ENCODE data around the gene ADH1A. TPM values are rescaled to one million over a fixed set of nuclear protein-coding genes. Genes with fewer than 3 reads are reported as not detected.

ADH1A gene
- total RNA-seq, 1 experiment from 2014 or later, result not detected

DNA sequence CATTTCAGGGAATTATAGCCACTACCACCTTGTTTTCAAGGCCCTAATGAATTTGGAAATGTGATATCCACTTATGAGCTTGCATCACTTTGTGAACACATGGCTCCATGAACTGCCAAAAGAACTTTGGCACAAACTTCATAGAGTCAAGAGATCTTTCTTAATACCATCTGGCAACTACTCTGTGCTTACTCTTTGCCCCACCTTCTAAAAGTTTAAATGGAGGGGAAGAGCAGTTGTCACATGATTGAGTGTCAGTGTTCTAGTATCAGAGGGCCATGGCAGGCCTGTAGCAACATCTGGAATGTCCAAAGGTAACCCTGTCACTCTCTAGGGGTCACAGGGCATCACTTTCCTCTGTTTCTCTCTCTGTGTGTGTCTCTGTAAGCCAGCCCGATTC lies 33.0 kb upstream of the ADH1A start:
- H2AFZ ChIP-seq (ENCODE audit: low read length), result no peak overlapping the region
- no peak overlapping the region for H2BK15ac ChIP-seq (ENCODE audit: low read depth, low read length)

More for the DNA sequence above, 33.0 kb upstream of the ADH1A start:
- Histone ChIP-seq H4K8ac (replicated peaks; ENCODE audit: insufficient read length, low read depth, low read length) (no peak overlapping the region), H3K23me2 (ENCODE audit: insufficient read length, low read depth, low read length, poor library complexity, severe bottlenecking) (no peaks in the 10 kb centered on the region), H2BK12ac (ENCODE audit: insufficient read length, low read depth, low read length) (no peak overlapping the region), H4K20me1 (ENCODE audit: control insufficient read depth, insufficient read depth, insufficient read length) (no peaks in the 10 kb centered on the region), H3K27me3 (ENCODE audit: insufficient read depth, low read length) (no peaks in the 10 kb centered on the region), H3K23ac (ENCODE audit: insufficient read length, low read depth, low read length) (no peak overlapping the region), H4K5ac (ENCODE audit: insufficient read length, low read depth, low read length) (no peak overlapping the region), H3K27ac (ENCODE audit: insufficient read length, low read depth, low read length) (no peak overlapping the region), H3K4me2 (ENCODE audit: insufficient read depth, insufficient read length, low read length) (no peak overlapping the region), H2AK5ac (ENCODE audit: insufficient read length, low read length) (no peak overlapping the region), H2BK20ac (ENCODE audit: low read depth, low read length, poor library complexity, severe bottlenecking) (no peak overlapping the region), H3K9ac (ENCODE audit: extremely low read depth, insufficient read length, low read length) (no peak overlapping the region), H3K4me1 (ENCODE audit: insufficient read depth, low read length) (no peaks in the 10 kb centered on the region; the same call in 1 of the 2 replicates), H3K79me2 (ENCODE audit: insufficient read depth, low read length) (no peaks in the 10 kb centered on the region), H2BK5ac (ENCODE audit: insufficient read length, low read length) (no peak overlapping the region), H3T11ph (ENCODE audit: low read length) (no peak overlapping the region), H3K18ac (ENCODE audit: insufficient read length, low read depth, low read length) (no peak overlapping the region), H3K56ac (ENCODE audit: insufficient read length, low read depth, low read length) (no peak overlapping the region), H3K4ac (ENCODE audit: low read depth, low read length) (no peak overlapping the region), H3K79me1 (ENCODE audit: insufficient read depth, low read depth, low read length, poor library complexity, severe bottlenecking) (no peaks in the 10 kb centered on the region), H3K14ac (ENCODE audit: insufficient read depth, low read length) (no peak overlapping the region), H2BK120ac (ENCODE audit: low read depth, low read length, poor library complexity, severe bottlenecking) (no peak overlapping the region), H3K9me3 (ENCODE audit: control insufficient read depth, low read depth, low read length) (no peaks in the 10 kb centered on the region), H4K91ac (ENCODE audit: insufficient read length, low read depth, low read length) (no peak overlapping the region)
- no peaks in the 10 kb centered on the region for H3K27me3 Mint-ChIP-seq (ENCODE audit: low read depth)
- H3K4me3 Mint-ChIP-seq, result no peak overlapping the region
- H3K9me3 Mint-ChIP-seq, result peaks cover 15 to 16% of the 10 kb centered on the region in 2 experiments
- H3K27ac Mint-ChIP-seq, result no peak overlapping the region
- no CpG with 5 or more reads among the region's 1 CpG for WGBS (ENCODE audit: extremely low coverage, insufficient read length, low lambda C conversion rate)
- TF ChIP-seq, protein P1, sequence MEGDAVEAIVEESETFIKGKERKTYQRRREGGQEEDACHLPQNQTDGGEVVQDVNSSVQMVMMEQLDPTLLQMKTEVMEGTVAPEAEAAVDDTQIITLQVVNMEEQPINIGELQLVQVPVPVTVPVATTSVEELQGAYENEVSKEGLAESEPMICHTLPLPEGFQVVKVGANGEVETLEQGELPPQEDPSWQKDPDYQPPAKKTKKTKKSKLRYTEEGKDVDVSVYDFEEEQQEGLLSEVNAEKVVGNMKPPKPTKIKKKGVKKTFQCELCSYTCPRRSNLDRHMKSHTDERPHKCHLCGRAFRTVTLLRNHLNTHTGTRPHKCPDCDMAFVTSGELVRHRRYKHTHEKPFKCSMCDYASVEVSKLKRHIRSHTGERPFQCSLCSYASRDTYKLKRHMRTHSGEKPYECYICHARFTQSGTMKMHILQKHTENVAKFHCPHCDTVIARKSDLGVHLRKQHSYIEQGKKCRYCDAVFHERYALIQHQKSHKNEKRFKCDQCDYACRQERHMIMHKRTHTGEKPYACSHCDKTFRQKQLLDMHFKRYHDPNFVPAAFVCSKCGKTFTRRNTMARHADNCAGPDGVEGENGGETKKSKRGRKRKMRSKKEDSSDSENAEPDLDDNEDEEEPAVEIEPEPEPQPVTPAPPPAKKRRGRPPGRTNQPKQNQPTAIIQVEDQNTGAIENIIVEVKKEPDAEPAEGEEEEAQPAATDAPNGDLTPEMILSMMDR (conservative IDR thresholded peaks at IDR 0.05), result no peak
- H3K4me1 Mint-ChIP-seq, result peaks cover 7 to 10% of the 10 kb centered on the region in 2 experiments
- DNase-seq, result no peak
- peaks cover 0 to 11% (median 3%) of the 10 kb centered on the region in 3 experiments; a peak in 6 of 7 replicates for H3K36me3 Mint-ChIP-seq (ENCODE audit: insufficient read depth in 1 of 3, low read depth in 3 of 3)
